Left lung (tissue), 10 donors: ENCODE results near the gene RPL13. TPM values are rescaled to one million over a fixed set of nuclear protein-coding genes. Genes with fewer than 3 reads are reported as not detected.
A peak's percentile ranks its signal among the peaks of the same experiment; 100 is the strongest.

Experiments
- ATAC-seq: fragments of 200-7000 bp; cut with Tn5 transposase; one replicate; pipeline ENCODE4 v1.9.1; 2020; ENCODE audit warnings: moderate library complexity
- DNase-seq, 4 donors: peaks; one replicate each; pipeline ENCODE4 v3.0.0-alpha.2; 2013 to 2020
- H3K27ac ChIP-seq, 2 donors: fragments of 200-600 bp; sonication (generic) in 1 of 2; one replicate each; pipeline versions ENCODE4 v1.5.0 to v1.8.0; 2020 to 2021
- H3K27me3 ChIP-seq, 2 donors: fragments of 200-600 bp; sonication (generic) in 1 of 2; one replicate each; pipeline versions ENCODE4 v1.5.0 to v1.8.0; 2020 to 2021
- H3K36me3 ChIP-seq, 2 donors: fragments of 200-600 bp; sonication (generic) in 1 of 2; one replicate each; pipeline versions ENCODE4 v1.5.0 to v1.8.0; 2020 to 2021
- H3K4me1 ChIP-seq, 2 donors: fragments of 200-600 bp; one replicate each; pipeline ENCODE4 v1.8.0; 2021
- H3K4me3 ChIP-seq, 2 donors: fragments of 200-600 bp; sonication (generic) in 1 of 2; one replicate each; pipeline versions ENCODE4 v1.5.0 to v1.8.0; 2020 to 2021; ENCODE audit warnings: mild to moderate bottlenecking in 1 of 2
- H3K9me3 ChIP-seq, 2 donors: fragments of 200-600 bp; sonication (generic) in 1 of 2; one replicate each; pipeline versions ENCODE4 v1.5.0 to v1.8.0; 2020 to 2021
- intact Hi-C, 2 donors: fragments of 100-400 bp; cut with DNase I; formaldehyde crosslinking; loops; one replicate each; pipeline versions ENCODE4 v1.11.2 to v1.14.2; 2022
- polyA plus RNA-seq, 6 donors: library from polyadenylated mRNA; unstranded; fragments of 120-200 nt; gene quantifications; one replicate each; pipeline ENCODE4 v1.2.1, GENCODE V29; 2013; ENCODE audit not compliant: insufficient read length in 6 of 6
- total RNA-seq, 2 donors: library from RNA; stranded (reverse); fragmentation: NEBNext Ultra II Directional; extraction: Animal tissue kit (Norgen Biotek cat#: 25700); gene quantifications; one replicate each; pipeline ENCODE4 v1.2.1, GENCODE V29; 2021
- TF ChIP-seq, protein P1 (sequence below), 2 donors: fragments of 200-600 bp; sonication (generic) in 1 of 2; IDR thresholded peaks; one replicate each; pipeline versions ENCODE4 v1.5.0 to v1.8.0; 2021; ENCODE audit warnings: antibody characterized with exemption in 2 of 2
- donor health status: DM: no; HTN: yes; CAD: no.
- donor health status: DM: no; HTN: no; CAD: no.

The RPL13 gene
- total and polyA plus RNA-seq, 8 donors, result 1,639 to 3,194 (median 2,418) TPM

DNA sequence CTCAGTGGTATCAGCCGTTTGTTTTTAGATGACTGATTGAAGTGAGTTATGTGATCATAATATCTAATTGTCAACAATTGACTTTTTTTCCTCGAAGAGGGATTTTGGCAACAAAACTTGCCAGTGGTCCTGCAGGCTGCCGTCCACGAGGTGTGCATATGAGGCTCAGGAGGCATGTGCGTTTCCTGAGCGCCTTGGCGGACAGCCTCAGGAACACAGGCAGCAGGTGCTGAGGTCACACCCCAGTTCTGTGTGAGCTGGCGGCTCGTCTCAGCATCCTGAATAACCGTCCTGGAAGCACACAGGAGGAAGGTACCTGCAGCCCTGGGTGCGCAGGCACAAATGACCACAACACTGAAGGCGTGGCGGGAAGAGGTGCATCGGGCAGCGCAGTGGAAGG, 40.6 kb upstream of the RPL13 start:
- no peak for ATAC-seq
- no peaks in the 10 kb centered on the region for H3K27me3 ChIP-seq
- TF ChIP-seq, protein P1, sequence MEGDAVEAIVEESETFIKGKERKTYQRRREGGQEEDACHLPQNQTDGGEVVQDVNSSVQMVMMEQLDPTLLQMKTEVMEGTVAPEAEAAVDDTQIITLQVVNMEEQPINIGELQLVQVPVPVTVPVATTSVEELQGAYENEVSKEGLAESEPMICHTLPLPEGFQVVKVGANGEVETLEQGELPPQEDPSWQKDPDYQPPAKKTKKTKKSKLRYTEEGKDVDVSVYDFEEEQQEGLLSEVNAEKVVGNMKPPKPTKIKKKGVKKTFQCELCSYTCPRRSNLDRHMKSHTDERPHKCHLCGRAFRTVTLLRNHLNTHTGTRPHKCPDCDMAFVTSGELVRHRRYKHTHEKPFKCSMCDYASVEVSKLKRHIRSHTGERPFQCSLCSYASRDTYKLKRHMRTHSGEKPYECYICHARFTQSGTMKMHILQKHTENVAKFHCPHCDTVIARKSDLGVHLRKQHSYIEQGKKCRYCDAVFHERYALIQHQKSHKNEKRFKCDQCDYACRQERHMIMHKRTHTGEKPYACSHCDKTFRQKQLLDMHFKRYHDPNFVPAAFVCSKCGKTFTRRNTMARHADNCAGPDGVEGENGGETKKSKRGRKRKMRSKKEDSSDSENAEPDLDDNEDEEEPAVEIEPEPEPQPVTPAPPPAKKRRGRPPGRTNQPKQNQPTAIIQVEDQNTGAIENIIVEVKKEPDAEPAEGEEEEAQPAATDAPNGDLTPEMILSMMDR (IDR thresholded peaks at IDR 0.05), result no peak
- DNase-seq, result no peak
- peaks cover 0 to 99% of the 10 kb centered on the region in 2 donors for H3K36me3 ChIP-seq
- peaks cover 0 to 7% of the 10 kb centered on the region in 2 donors for H3K4me1 ChIP-seq
- H3K9me3 ChIP-seq, result no peaks in the 10 kb centered on the region
- intact Hi-C loops, result no loop called here
- H3K4me3 ChIP-seq, result no peak overlapping the region
- H3K27ac ChIP-seq, result no peak overlapping the region

DNA sequence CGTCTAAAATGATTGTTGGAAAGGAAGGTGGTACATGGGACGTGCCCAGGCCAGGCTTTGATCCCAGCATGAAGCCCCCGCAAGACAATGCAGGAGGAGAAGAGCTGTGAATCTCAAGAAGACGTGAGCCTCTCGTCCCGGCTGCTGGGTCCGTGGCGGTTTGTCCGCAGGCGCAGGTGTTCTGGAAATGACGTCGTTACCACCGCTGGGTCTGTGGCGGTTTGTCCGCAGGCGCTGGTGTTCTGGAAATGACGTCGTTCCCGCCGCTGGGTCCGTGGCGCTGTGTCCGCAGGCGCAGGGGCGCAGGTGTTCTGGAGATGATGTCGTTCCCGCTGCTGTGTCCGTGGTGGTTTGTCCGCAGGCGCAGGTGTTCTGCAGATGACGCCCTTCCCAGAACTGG, 38.2 kb upstream of the RPL13 start:
- Histone ChIP-seq H3K4me1 (peaks cover 0 to 7% of the 10 kb centered on the region in 2 donors), H3K36me3 (peaks cover 0 to 99% of the 10 kb centered on the region in 2 donors), H3K27me3 (no peaks in the 10 kb centered on the region), H3K27ac (no peak overlapping the region), H3K9me3 (no peaks in the 10 kb centered on the region), H3K4me3 (no peak overlapping the region)
- ATAC-seq, result no peak
- TF ChIP-seq, protein P1 (IDR thresholded peaks at IDR 0.05), result no peak
- intact Hi-C loops, result no loop called here
- DNase-seq, result no peak

DNA sequence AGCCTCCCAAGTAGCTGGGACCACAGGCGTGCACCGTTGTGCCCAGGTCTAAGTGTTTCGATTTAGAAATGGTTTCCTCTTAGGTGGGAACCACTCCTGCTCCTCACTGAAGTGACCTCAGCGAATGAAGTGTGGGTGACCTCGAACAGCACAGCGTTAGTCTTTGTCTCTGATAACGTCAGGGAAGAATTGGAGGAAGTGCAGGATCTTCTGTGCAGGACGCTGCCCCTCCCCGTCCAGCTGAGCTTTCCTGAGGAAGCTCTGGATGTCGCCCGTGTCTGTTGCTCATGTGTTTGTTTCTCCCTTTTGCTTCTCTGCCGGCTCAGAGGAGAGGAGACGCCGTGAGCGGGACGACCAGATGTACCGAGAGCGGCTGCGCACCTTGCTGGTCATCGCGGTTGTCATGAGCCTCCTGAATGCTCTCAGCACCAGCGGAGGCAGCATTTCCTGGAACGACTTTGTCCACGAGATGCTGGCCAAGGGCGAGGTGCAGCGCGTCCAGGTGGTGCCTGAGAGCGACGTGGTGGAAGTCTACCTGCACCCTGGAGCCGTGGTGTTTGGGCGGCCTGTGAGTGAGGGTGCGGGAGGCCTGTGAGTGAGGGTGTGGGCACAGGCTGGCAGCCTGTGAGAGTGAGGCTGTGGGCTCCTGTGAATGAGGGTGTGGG, 36.7 kb upstream of the RPL13 start:
- no peaks in the 10 kb centered on the region for H3K27me3 ChIP-seq
- TF ChIP-seq, protein P1 (IDR thresholded peaks at IDR 0.05), result no peak
- peaks cover 0 to 7% of the 10 kb centered on the region in 2 donors for H3K4me1 ChIP-seq
- DNase-seq, result no peak
- intact Hi-C loops, result no loop called here
- H3K36me3 ChIP-seq, result peaks cover 0 to 99% of the 10 kb centered on the region in 2 donors
- ATAC-seq, result no peak
- H3K9me3 ChIP-seq, result no peaks in the 10 kb centered on the region
- H3K27ac ChIP-seq, result peak overlapping the region; percentile 19 to 69
- H3K4me3 ChIP-seq, result no peak overlapping the region

DNA sequence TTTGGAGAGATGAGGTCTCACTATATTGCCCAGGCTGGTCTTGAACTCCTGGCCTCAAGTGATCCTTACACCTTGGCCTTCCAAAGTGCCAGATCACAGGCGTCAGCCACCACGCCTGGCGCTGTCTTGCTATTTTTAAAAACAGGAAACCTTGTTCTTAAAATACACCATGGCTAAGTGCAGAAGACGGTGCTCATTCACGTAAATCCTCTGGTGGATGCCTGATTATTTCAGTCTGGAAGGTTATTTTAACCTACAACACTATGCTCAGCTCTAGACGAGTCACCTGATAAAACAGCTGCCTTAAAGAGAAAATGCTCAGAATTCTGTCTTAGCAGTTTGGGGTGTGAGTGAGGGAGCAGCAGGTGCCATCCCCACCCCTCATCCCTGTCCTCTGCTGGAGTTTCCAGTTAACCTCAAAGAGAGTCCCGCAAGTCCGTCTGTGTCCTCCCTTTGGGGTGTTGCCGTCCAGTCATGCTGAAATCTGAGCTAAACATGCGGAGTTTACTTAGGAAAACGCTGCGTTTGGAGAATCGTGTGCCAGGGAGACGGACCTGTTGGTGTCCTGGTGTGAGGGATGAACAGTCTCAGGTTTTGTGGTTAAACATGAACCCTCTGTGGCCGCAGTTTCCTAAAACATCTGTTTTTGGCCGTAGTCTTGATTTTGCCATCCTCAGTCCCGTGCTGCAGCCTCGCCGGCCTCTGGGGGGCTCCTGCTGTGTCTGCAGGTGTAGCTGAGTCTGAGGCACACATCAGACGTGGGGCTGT, 35.2 kb upstream of the RPL13 start:
- no peaks in the 10 kb centered on the region for H3K9me3 ChIP-seq
- H3K4me3 ChIP-seq, result no peak overlapping the region
- peaks cover 0 to 7% of the 10 kb centered on the region in 2 donors for H3K4me1 ChIP-seq
- intact Hi-C loops, result no loop called here
- DNase-seq (no peak), ATAC-seq (no peak)
- no peak overlapping the region for H3K27ac ChIP-seq
- TF ChIP-seq, protein P1 (IDR thresholded peaks at IDR 0.05), result no peak
- peaks cover 0 to 99% of the 10 kb centered on the region in 2 donors for H3K36me3 ChIP-seq
- H3K27me3 ChIP-seq, result no peaks in the 10 kb centered on the region

DNA sequence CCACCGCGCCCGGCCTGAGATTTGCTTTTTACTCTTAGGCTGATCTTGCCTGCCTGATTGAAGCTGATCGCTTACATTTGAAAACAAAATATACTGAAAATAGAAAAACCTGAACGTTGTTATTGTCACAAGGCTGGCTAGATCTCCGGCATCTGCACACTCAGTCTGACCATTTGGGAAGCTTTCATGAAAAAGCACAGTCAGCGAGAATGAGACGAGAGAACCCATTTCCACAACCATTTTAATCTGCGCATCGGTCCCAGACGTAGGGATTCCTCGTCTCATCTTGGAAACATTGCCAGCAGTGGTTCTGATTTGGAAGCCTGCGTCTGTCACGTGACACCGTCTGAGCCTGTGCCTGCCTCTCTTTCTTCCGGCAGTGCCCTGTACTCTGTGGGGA, 31.4 kb upstream of the RPL13 start:
- intact Hi-C loops, result no loop called here
- H3K4me3 ChIP-seq, result no peak overlapping the region
- ATAC-seq (no peak), DNase-seq (no peak)
- H3K9me3 ChIP-seq, result no peaks in the 10 kb centered on the region
- TF ChIP-seq, protein P1 (IDR thresholded peaks at IDR 0.05), result no peak
- no peak overlapping the region for H3K27ac ChIP-seq
- H3K4me1 ChIP-seq, result peaks cover 0 to 15% of the 10 kb centered on the region in 2 donors
- peaks cover 0 to 100% of the 10 kb centered on the region in 2 donors for H3K36me3 ChIP-seq
- H3K27me3 ChIP-seq, result no peaks in the 10 kb centered on the region
